MM.1S (cell line): ENCODE measurements around the gene PLK2.
A peak's percentile ranks its signal among the peaks of the same experiment; 100 is the strongest.

Experiments used
- DNase-seq: peaks from one replicate; pipeline ENCODE4 v3.0.0-alpha.2; 2015
- H2AFZ ChIP-seq: fragments of 300-600 bp; sonication (generic); 2 replicates; pipeline ENCODE4 v1.6.0; 2016; ENCODE audit warnings: antibody characterized with exemption, low read length
- H3F3A ChIP-seq: fragments of 300-600 bp; sonication (generic); 2 replicates; pipeline ENCODE4 v1.6.1; 2016; ENCODE audit warnings: mild to moderate bottlenecking, antibody characterized with exemption, low read length, moderate library complexity, mixed read lengths; ENCODE audit not compliant: insufficient read depth
- H3K27ac ChIP-seq: fragments of 300-600 bp; sonication (generic); 2 replicates; pipeline ENCODE4 v1.5.1; 2016; ENCODE audit warnings: mild to moderate bottlenecking, low read length
- H3K27me3 ChIP-seq: fragments of 300-600 bp; sonication (generic); replicated peaks from 2 replicates; pipeline ENCODE4 v1.6.0; 2016; ENCODE audit warnings: low read length; ENCODE audit not compliant: insufficient read depth
- H3K36me3 ChIP-seq: fragments of 300-600 bp; sonication (generic); replicated peaks from 2 replicates; pipeline ENCODE4 v1.6.1; 2016; ENCODE audit warnings: mild to moderate bottlenecking, low read length, mixed read lengths; ENCODE audit not compliant: insufficient read depth
- H3K4me1 ChIP-seq: fragments of 300-600 bp; sonication (generic); 2 replicates; pipeline ENCODE4 v1.6.1; 2016; ENCODE audit warnings: low read length, mixed read lengths
- H3K4me2 ChIP-seq: fragments of 300-600 bp; sonication (generic); 2 replicates; pipeline ENCODE4 v1.6.0; 2016; ENCODE audit warnings: low read depth, low read length
- H3K4me3 ChIP-seq: fragments of 300-600 bp; sonication (generic); 2 replicates; pipeline ENCODE4 v1.5.1; 2016; ENCODE audit warnings: low read length, mixed read lengths
- H3K79me2 ChIP-seq: fragments of 300-600 bp; sonication (generic); 2 replicates; pipeline ENCODE4 v1.6.1; 2016; ENCODE audit warnings: mixed run types, low read length, mixed read lengths
- H3K9ac ChIP-seq: fragments of 300-600 bp; sonication (generic); 2 replicates; pipeline ENCODE4 v1.6.1; 2016; ENCODE audit warnings: low read length, mixed read lengths
- H3K9me2 ChIP-seq: fragments of 300-600 bp; sonication (generic); replicated peaks from 2 replicates; pipeline ENCODE4 v1.6.1; 2016; ENCODE audit warnings: mild to moderate bottlenecking, low read length, mixed read lengths; ENCODE audit not compliant: insufficient read depth
- H3K9me3 ChIP-seq: fragments of 300-600 bp; sonication (generic); replicated peaks from 2 replicates; pipeline ENCODE4 v1.6.1; 2016; ENCODE audit warnings: mild to moderate bottlenecking, low read length, mixed read lengths; ENCODE audit not compliant: insufficient read depth
- H4K20me1 ChIP-seq: fragments of 300-600 bp; sonication (generic); 2 replicates; pipeline ENCODE4 v1.6.1; 2016; ENCODE audit warnings: mild to moderate bottlenecking, low read length, moderate library complexity, mixed read lengths; ENCODE audit not compliant: insufficient read depth
- CTCF ChIP-seq: fragments of 300-600 bp; sonication (generic); IDR thresholded peaks from 2 replicates; pipeline ENCODE4 v1.5.1; 2016; ENCODE audit warnings: antibody characterized with exemption, low read length, mixed read lengths
- EZH2 ChIP-seq: fragments of 300-600 bp; sonication (generic); optimal IDR thresholded peaks from 2 replicates; pipeline ENCODE3; 2017; ENCODE audit warnings: low read depth, mild to moderate bottlenecking, antibody characterized with exemption, low read length, mixed read lengths
- EZH2phosphoT487 ChIP-seq: fragments of 300-600 bp; sonication (generic); IDR thresholded peaks from 2 replicates; pipeline ENCODE4 v1.6.1; 2018; ENCODE audit warnings: antibody characterized with exemption, low read length

Gene PLK2

GRCh38 chr5:58460002-58460731, at the start of gene PLK2:
PLK2 (minus strand) TSS chr5:58460086; CDS start chr5:58459959, 127 bp downstream.
- Histone ChIP-seq H3K79me2 (peaks cover 11% of the 10 kb centered on the region), H4K20me1 (no peaks in the 10 kb centered on the region), H3F3A (peaks cover 3% of the 10 kb centered on the region; the same call in 1 of the 2 replicates), H3K27ac (peak within 1 kb of the TSS; percentile 74; the same call in 1 of the 2 replicates), H3K9ac (peak within 1 kb of the TSS; percentile 85), H3K4me1 (peaks cover 23% of the 10 kb centered on the region), H3K9me2 (no peaks in the 10 kb centered on the region), H3K36me3 (no peaks in the 10 kb centered on the region; the same call in 1 of the 2 replicates), H2AFZ (peak within 1 kb of the TSS; percentile 97), H3K4me2 (peak within 1 kb of the TSS; percentile 93), H3K4me3 (peak within 1 kb of the TSS; percentile 88), H3K27me3 (no peaks in the 10 kb centered on the region), H3K9me3 (no peaks in the 10 kb centered on the region)
- DNase-seq, result peak; percentile 89
- TF ChIP-seq EZH2 (no peak), CTCF (peak; percentile 30)

- Histone ChIP-seq H3K9me3 (no peaks in the 10 kb centered on the region), H2AFZ (no peak overlapping the region), H3K36me3 (no peaks in the 10 kb centered on the region), H3K4me3 (no peak overlapping the region), H3F3A (no peaks in the 10 kb centered on the region), H3K79me2 (no peaks in the 10 kb centered on the region), H3K4me1 (no peaks in the 10 kb centered on the region; the same call in 1 of the 2 replicates), H3K4me2 (no peak overlapping the region), H4K20me1 (no peaks in the 10 kb centered on the region), H3K9me2 (no peaks in the 10 kb centered on the region), H3K27me3 (no peaks in the 10 kb centered on the region), H3K9ac (no peak overlapping the region), H3K27ac (no peak overlapping the region)
- no peak for DNase-seq
- TF ChIP-seq EZH2phosphoT487 (no peak), EZH2 (no peak), CTCF (no peak)
These were observed 47.8 kb upstream of the PLK2 start for GRCh38 chr5:58507715-58508114.

GRCh38 chr5:58505971-58506640, 46.2 kb upstream of the PLK2 start:
- Histone ChIP-seq H3K4me3 (no peak overlapping the region), H3K4me1 (no peaks in the 10 kb centered on the region; the same call in 1 of the 2 replicates), H3K9me2 (no peaks in the 10 kb centered on the region), H3K4me2 (no peak overlapping the region), H2AFZ (no peak overlapping the region), H3K79me2 (no peaks in the 10 kb centered on the region), H3K9me3 (no peaks in the 10 kb centered on the region), H3K27ac (no peak overlapping the region), H3F3A (no peaks in the 10 kb centered on the region), H3K9ac (no peak overlapping the region), H4K20me1 (no peaks in the 10 kb centered on the region), H3K27me3 (no peaks in the 10 kb centered on the region), H3K36me3 (no peaks in the 10 kb centered on the region)
- TF ChIP-seq EZH2 (no peak), CTCF (no peak), EZH2phosphoT487 (no peak)
- no peak for DNase-seq
